H1 (cell line): ENCODE results near the gene ATAD3A. TPM values are rescaled to one million over a fixed set of nuclear protein-coding genes. Genes with fewer than 3 reads are reported as not detected.
"Not testable (repeated sequence)": the region's sequence is repeated elsewhere in the genome, so short reads cannot be mapped to it uniquely, and the experiment has no call there.

Experiments used
- CTCF ChIA-PET: fragments of 300-600 bp; sonication (Branson Sonifier 250); formaldehyde crosslinking; loops from one replicate; lab custom pipeline; 2021; ENCODE audit not compliant: partially characterized antibody; lab: Charles Lee
- POLR2A ChIA-PET: fragments of 300-600 bp; sonication (Branson Sonifier 250); formaldehyde crosslinking; loops from one replicate; lab custom pipeline; 2021; ENCODE audit warnings: inconsistent platforms; ENCODE audit not compliant: partially characterized antibody; lab: Charles Lee
- DNase-seq, 2 experiments: peaks; one replicate each; pipeline versions ENCODE4 v3.0.0 to v3.0.0-alpha.2; 2010 to 2022; ENCODE audit warnings: low spot score in 2 of 2, low read depth in 1 of 2, mixed read lengths in 1 of 2
- FAIRE-seq: peaks from 2 replicates; lab custom pipeline; 2011; peaks lifted over from hg19 to GRCh38; lab: Jason Lieb, UNC
- H2AFZ ChIP-seq: 2 replicates; pipeline ENCODE4 v1.8.1; 2012; ENCODE audit warnings: low read length, inconsistent platforms
- H2AK5ac ChIP-seq: 2 replicates; pipeline ENCODE4 v1.6.1; 2013; ENCODE audit warnings: low read depth, low read length
- H2BK120ac ChIP-seq: replicated peaks from 2 replicates; pipeline ENCODE3; 2013; ENCODE audit warnings: low read depth, low read length, inconsistent platforms
- H2BK12ac ChIP-seq: 2 replicates; pipeline ENCODE4 v1.6.1; 2013; ENCODE audit warnings: low read depth, low read length
- H2BK15ac ChIP-seq: 2 replicates; pipeline ENCODE4 v1.6.1; 2013; ENCODE audit warnings: low read length
- H2BK20ac ChIP-seq: 2 replicates; pipeline ENCODE4 v1.6.1; 2013; ENCODE audit warnings: low read length
- H2BK5ac ChIP-seq: 2 replicates; pipeline ENCODE4 v1.6.1; 2013; ENCODE audit warnings: low read depth, low read length
- H3K14ac ChIP-seq: 2 replicates; pipeline ENCODE4 v1.6.1; 2013; ENCODE audit warnings: inconsistent platforms; ENCODE audit not compliant: insufficient read length
- H3K18ac ChIP-seq: 2 replicates; pipeline ENCODE4 v1.6.1; 2013; ENCODE audit warnings: low read length; ENCODE audit errors: extremely low read depth
- H3K23ac ChIP-seq: 2 replicates; pipeline ENCODE4 v1.6.1; 2013; ENCODE audit warnings: inconsistent platforms; ENCODE audit not compliant: insufficient read length
- H3K23me2 ChIP-seq: 2 replicates; pipeline ENCODE4 v1.6.1; 2013; ENCODE audit warnings: low read depth, low read length
- H3K27ac ChIP-seq: 2 replicates; pipeline ENCODE4 v1.6.1; 2011; ENCODE audit warnings: low read depth, low read length, inconsistent platforms
- H3K27me3 ChIP-seq, 4 experiments: replicated peaks in 1 of 4; 1 replicate in 1 of 4; 2 replicates in 3 of 4; pipeline versions ENCODE4 v1.6.1 to v1.8.1; 2011 to 2013; ENCODE audit warnings: low read length in 3 of 4, mild to moderate bottlenecking in 3 of 4, inconsistent platforms in 2 of 4, mixed read lengths in 2 of 4, moderate library complexity in 1 of 4; ENCODE audit not compliant: control insufficient read depth in 3 of 4, insufficient read depth in 3 of 4; ENCODE audit errors: extremely low read depth in 1 of 4
- H3K36me3 ChIP-seq, 4 experiments: 2 replicates each; pipeline versions ENCODE4 v1.6.1 to v1.8.1; 2011 to 2013; ENCODE audit warnings: mild to moderate bottlenecking in 4 of 4, low read length in 3 of 4, moderate library complexity in 2 of 4, control low read depth in 1 of 4, inconsistent platforms in 1 of 4; ENCODE audit not compliant: insufficient read depth in 4 of 4, control insufficient read depth in 2 of 4
- H3K4ac ChIP-seq: replicated peaks from 2 replicates; pipeline ENCODE3; 2013; ENCODE audit warnings: low read length, low read depth, mixed read lengths, inconsistent platforms; ENCODE audit not compliant: insufficient read length
- H3K4me1 ChIP-seq, 4 experiments: replicated peaks in 1 of 4; 1 replicate in 1 of 4; 2 replicates in 3 of 4; pipeline versions ENCODE4 v1.6.1 to v1.8.1; 2011 to 2013; ENCODE audit warnings: low read length in 3 of 4, inconsistent platforms in 2 of 4, mixed read lengths in 1 of 4; ENCODE audit not compliant: insufficient read depth in 4 of 4, control insufficient read depth in 3 of 4
- H3K4me2 ChIP-seq, 2 experiments: 2 replicates each; pipeline versions ENCODE4 v1.6.1 to v1.8.1; 2011 to 2013; ENCODE audit warnings: low read depth in 2 of 2, low read length in 2 of 2, control low read depth in 1 of 2, inconsistent platforms in 1 of 2, mild to moderate bottlenecking in 1 of 2; ENCODE audit not compliant: insufficient read depth in 1 of 2
- H3K4me3 ChIP-seq, 4 experiments: fragments of 200-600, 300-600 bp in 1 of 4; sonication (generic), shearing (Covaris generic), sonication (Bioruptor Twin) in 1 of 4; 2 replicates each; pipeline versions ENCODE4 v1.5.1 to v1.8.1; 2011 to 2016; ENCODE audit warnings: low read length in 4 of 4, low read depth in 3 of 4, control low read depth in 2 of 4, inconsistent platforms in 2 of 4, mild to moderate bottlenecking in 2 of 4, mixed read lengths in 1 of 4, moderate library complexity in 1 of 4; ENCODE audit not compliant: insufficient read depth in 2 of 4; ENCODE audit errors: extremely low read depth in 1 of 4
- H3K56ac ChIP-seq: replicated peaks from 2 replicates; pipeline ENCODE3; 2013; ENCODE audit warnings: low read depth, mild to moderate bottlenecking, mixed read lengths, low read length, inconsistent platforms; ENCODE audit not compliant: insufficient read length
- H3K79me1 ChIP-seq: 2 replicates; pipeline ENCODE4 v1.6.1; 2013; ENCODE audit warnings: low read depth, low read length, control low read depth
- H3K79me2 ChIP-seq, 2 experiments: 2 replicates each; pipeline versions ENCODE4 v1.6.1 to v1.8.1; 2012 to 2013; ENCODE audit warnings: low read length in 2 of 2, mild to moderate bottlenecking in 2 of 2, inconsistent platforms in 1 of 2; ENCODE audit not compliant: insufficient read depth in 2 of 2, control insufficient read depth in 1 of 2
- H3K9ac ChIP-seq, 4 experiments: replicated peaks in 1 of 4; 1 replicate in 1 of 4; 2 replicates in 3 of 4; pipeline versions ENCODE4 v1.6.1 to v1.8.1; 2011 to 2013; ENCODE audit warnings: low read depth in 3 of 4, low read length in 3 of 4, control low read depth in 2 of 4, mild to moderate bottlenecking in 2 of 4, moderate library complexity in 2 of 4, inconsistent platforms in 1 of 4; ENCODE audit errors: extremely low read depth in 1 of 4
- H3K9me3 ChIP-seq, 2 experiments: 2 replicates each; pipeline versions ENCODE4 v1.6.1 to v1.8.1; 2012 to 2013; ENCODE audit warnings: mild to moderate bottlenecking in 2 of 2, moderate library complexity in 2 of 2, control low read depth in 1 of 2, inconsistent platforms in 1 of 2, low read depth in 1 of 2, low read length in 1 of 2, mixed read lengths in 1 of 2; ENCODE audit not compliant: insufficient read depth in 2 of 2
- H4K20me1 ChIP-seq, 2 experiments: replicated peaks in 1 of 2; 2 replicates each; pipeline versions ENCODE3 to v1.8.1; 2011 to 2013; ENCODE audit warnings: inconsistent platforms in 2 of 2, low read length in 2 of 2, mild to moderate bottlenecking in 1 of 2; ENCODE audit not compliant: insufficient read depth in 2 of 2, control insufficient read depth in 1 of 2
- H4K5ac ChIP-seq: 2 replicates; pipeline ENCODE4 v1.6.1; 2013; ENCODE audit warnings: low read length, low read depth, mixed read lengths, inconsistent platforms; ENCODE audit not compliant: insufficient read length
- H4K8ac ChIP-seq: 2 replicates; pipeline ENCODE4 v1.8.0; 2013; ENCODE audit warnings: mild to moderate bottlenecking, moderate library complexity, low read length, inconsistent platforms; ENCODE audit not compliant: insufficient read depth; ENCODE audit errors: extremely low read depth
- H4K91ac ChIP-seq: replicated peaks from 2 replicates; pipeline ENCODE3; 2013; ENCODE audit warnings: low read length, mixed read lengths, inconsistent platforms; ENCODE audit not compliant: insufficient read length
- WGBS, 2 experiments: shearing (Covaris generic) in 1 of 2; methylation state at CpG; one replicate each; pipeline versions ENCODE4 v1.1.6 to v1.1.7; 2013 to 2015; ENCODE audit warnings: low lambda C conversion rate in 2 of 2, mixed read lengths in 2 of 2, inconsistent platforms in 1 of 2, low coverage in 1 of 2, missing lambda C conversion rate in 1 of 2; ENCODE audit not compliant: insufficient replicate concordance in 2 of 2, insufficient coverage in 1 of 2, insufficient read length in 1 of 2; ENCODE audit errors: extremely low coverage in 1 of 2, missing lambda C conversion rate in 1 of 2; 5-methylcytosine and 5-hydroxymethylcytosine counted together
- polyA plus RNA-seq, 7 experiments: library from polyadenylated mRNA; depleted of rRNA in 3 of 7; stranded (reverse) in 5 of 7; unstranded in 2 of 7; fragments of >200 nt in 5 of 7; fragments of 200-250 nt in 2 of 7; gene quantifications; 1 replicate in 5 of 7; 2 replicates in 1 of 7; 4 replicates in 1 of 7; pipeline versions ENCODE4 v1.2.1 to v1.2.3, GENCODE V29; 2011 to 2013; ENCODE audit warnings: missing spikeins in 2 of 7, mixed read lengths in 2 of 7
- total RNA-seq: library from RNA; stranded (reverse); fragmentation: NEBNext Ultra II Directional; extraction: Animal tissue kit (Norgen Biotek cat#: 25700); gene quantifications from 2 replicates; pipeline ENCODE4 v1.2.1, GENCODE V29; 2021

ATAD3A gene
- total and polyA plus RNA-seq, 2 of the 8 experiments (the other 6 are each of a cell fraction or from before 2014, with no cell fraction given): 28.3 to 64.7 TPM

GRCh38 chr1:1526476-1526875, 14.5 kb downstream of the ATAD3A start:
- H3K23me2 ChIP-seq, H2AK5ac ChIP-seq, H3K4me1 ChIP-seq, H2BK20ac ChIP-seq, H4K20me1 ChIP-seq, H3K79me2 ChIP-seq, H3K18ac ChIP-seq, CTCF ChIA-PET, H3K56ac ChIP-seq, H2BK5ac ChIP-seq, H3K27ac ChIP-seq, H4K91ac ChIP-seq, H2BK12ac ChIP-seq, H2AFZ ChIP-seq, H3K4ac ChIP-seq, H2BK120ac ChIP-seq, H4K5ac ChIP-seq, FAIRE-seq, H3K23ac ChIP-seq, H3K4me2 ChIP-seq, H2BK15ac ChIP-seq, H4K8ac ChIP-seq, H3K14ac ChIP-seq, H3K27me3 ChIP-seq, DNase-seq, H3K9me3 ChIP-seq, H3K79me1 ChIP-seq, H3K4me3 ChIP-seq, H3K9ac ChIP-seq: not testable (repeated sequence)
- POLR2A ChIA-PET: interaction anchor here (1.5 kb wide), 1 partner anchor 52 kb away, joined by 3 read pairs; no protein-coding TSS in a partner anchor
- 98% methylated on average over 7 of the region's 21 CpGs; no CpG with 5 or more reads in 1 of the 2 experiments for WGBS, 2 experiments
- peaks cover 4 to 46% (median 11%) of the 10 kb centered on the region in 4 experiments; a peak in 4 of 8 replicates for H3K36me3 ChIP-seq
